Effector CD8-positive, alpha-beta T cell (primary cell): ENCODE data around the gene SLC5A12.

ENCODE experiments used
- DNase-seq: peaks from one replicate; lab custom pipeline; 2025; lab: John Stamatoyannopoulos, UW
- total RNA-seq, 4 experiments: gene quantifications; one replicate each; lab custom pipeline; 2026; lab: John Stamatoyannopoulos, UW

Gene SLC5A12
- 0 to 0.18 (median 0.04) reads per million in 4 experiments for total RNA-seq

GRCh38 chr11:26721948-26722475 is at the start of gene SLC5A12:
TSS of gene SLC5A12 (minus strand) at chr11:26722060. CDS start at chr11:26721714, 346 bp downstream.
- DNase-seq: no peak

GRCh38 chr11:26769027-26769426 is 47.2 kb upstream of the SLC5A12 start:
- no peak for DNase-seq

GRCh38 chr11:26767060-26767459 is 45.2 kb upstream of the SLC5A12 start:
- DNase-seq: no peak

GRCh38 chr11:26765323-26765722 is 43.5 kb upstream of the SLC5A12 start:
- DNase-seq: no peak

GRCh38 chr11:26764825-26765224 is 43.0 kb upstream of the SLC5A12 start:
- DNase-seq: no peak

GRCh38 chr11:26764315-26764714 is 42.5 kb upstream of the SLC5A12 start:
- DNase-seq: no peak

- DNase-seq: no peak
These were observed 40.2 kb upstream of the SLC5A12 start for GRCh38 chr11:26762089-26762488.

- no peak for DNase-seq
These were observed 39.5 kb upstream of the SLC5A12 start for GRCh38 chr11:26761361-26761809.

- DNase-seq: no peak
These were observed 36.1 kb upstream of the SLC5A12 start for GRCh38 chr11:26757995-26758394.

- no peak for DNase-seq
These were observed 33.9 kb upstream of the SLC5A12 start for GRCh38 chr11:26755762-26756161.

- no peak for DNase-seq
These were observed 32.1 kb upstream of the SLC5A12 start for GRCh38 chr11:26753723-26754504.

- no peak for DNase-seq
These were observed 28.1 kb upstream of the SLC5A12 start for GRCh38 chr11:26749927-26750326.

- DNase-seq: no peak
These were observed 21.8 kb upstream of the SLC5A12 start for GRCh38 chr11:26743622-26744021.

- no peak for DNase-seq
These were observed 21.1 kb upstream of the SLC5A12 start for GRCh38 chr11:26742966-26743365.

GRCh38 chr11:26741036-26741435 is 19.2 kb upstream of the SLC5A12 start:
- no peak for DNase-seq

GRCh38 chr11:26739366-26740073 is 17.7 kb upstream of the SLC5A12 start:
- DNase-seq: no peak

- no peak for DNase-seq
These were observed 12.8 kb upstream of the SLC5A12 start for GRCh38 chr11:26734691-26735090.

- no peak for DNase-seq
These were observed 9.2 kb upstream of the SLC5A12 start for GRCh38 chr11:26731084-26731456.

- DNase-seq: no peak
These were observed 8.7 kb upstream of the SLC5A12 start for GRCh38 chr11:26730414-26731083.

- DNase-seq: no peak
These were observed 7.4 kb upstream of the SLC5A12 start for GRCh38 chr11:26729284-26729683.

GRCh38 chr11:26726960-26727359 is 5.1 kb upstream of the SLC5A12 start:
- no peak for DNase-seq

GRCh38 chr11:26719998-26720397 is 1.9 kb downstream of the SLC5A12 start:
- no peak for DNase-seq
